K562 (cell line): ENCODE measurements around the gene PPP4C. TPM values are rescaled to one million over a fixed set of nuclear protein-coding genes. Genes with fewer than 3 reads are reported as not detected.

Experiments
- C11orf30 ChIP-seq: fragments of 450-650 bp; IDR thresholded peaks from 2 replicates; pipeline ENCODE4 v1.6.1; 2016; ENCODE audit warnings: low read depth, mild to moderate bottlenecking
- E2F6 ChIP-seq, 2 experiments: IDR thresholded peaks; 2 replicates each; pipeline ENCODE4 v1.6.1; 2011; ENCODE audit warnings: borderline replicate concordance in 1 of 2, control low read depth in 1 of 2, low read depth in 1 of 2, low read length in 1 of 2, mild to moderate bottlenecking in 1 of 2, mixed read lengths in 1 of 2, moderate library complexity in 1 of 2; ENCODE audit not compliant: insufficient read depth in 1 of 2, insufficient read length in 1 of 2, poor library complexity in 1 of 2, severe bottlenecking in 1 of 2; ENCODE audit errors: extremely low read depth in 1 of 2
- E2F8 ChIP-seq: fragments of 450-650 bp; IDR thresholded peaks from 2 replicates; pipeline ENCODE4 v1.7.1; 2018; ENCODE audit warnings: mild to moderate bottlenecking, low read depth; ENCODE audit not compliant: partially characterized antibody
- GABPA ChIP-seq: fragments of 200-800 bp; sonication (Bioruptor generic); conservative IDR thresholded peaks from 2 replicates; pipeline ENCODE4 v1.6.1; 2016; ENCODE audit warnings: low read depth, missing genetic modification characterization, missing compliant biosample characterization
- HMG20B ChIP-seq: fragments of 250-450 bp; sonication (Bioruptor Pico); IDR thresholded peaks from 2 replicates; pipeline ENCODE4 v1.5.0; 2021; ENCODE audit warnings: mild to moderate bottlenecking
- HNRNPK ChIP-seq: fragments of 200-400 bp; formaldehyde crosslinking; IDR thresholded peaks from one replicate; pipeline ENCODE4 v1.6.1; 2018; ENCODE audit warnings: mild to moderate bottlenecking, low read depth, low read length; ENCODE audit not compliant: poor library complexity, severe bottlenecking
- IFI16 ChIP-seq: fragments of 250-450 bp; sonication (Bioruptor Pico); IDR thresholded peaks from 2 replicates; pipeline ENCODE4 v2.1.2; 2022; ENCODE audit warnings: mild to moderate bottlenecking, inconsistent platforms
- KLF16 ChIP-seq: IDR thresholded peaks from 2 replicates; pipeline ENCODE4 v1.6.1; 2016; ENCODE audit warnings: antibody characterized with exemption
- MAX ChIP-seq: sonication (generic); formaldehyde crosslinking; IDR thresholded peaks from 2 replicates; pipeline ENCODE4 v1.9.0; 2022; ENCODE audit warnings: mild to moderate bottlenecking, missing genetic modification reagents
- MEF2A ChIP-seq: IDR thresholded peaks from 2 replicates; pipeline ENCODE4 v1.6.1; 2011; ENCODE audit warnings: low read depth, mild to moderate bottlenecking, low read length, moderate library complexity; ENCODE audit not compliant: control insufficient read depth
- MTA2 ChIP-seq: fragments of 450-650 bp; IDR thresholded peaks from 2 replicates; pipeline ENCODE4 v1.6.1; 2016; ENCODE audit warnings: low read depth
- NBN ChIP-seq: fragments of 450-650 bp; IDR thresholded peaks from 2 replicates; pipeline ENCODE4 v1.6.1; 2016; ENCODE audit warnings: low read depth, mild to moderate bottlenecking
- NR2C2 ChIP-seq, 2 experiments: fragments of 200-800 bp in 1 of 2; sonication (Bioruptor generic) in 1 of 2; sonication (generic) in 1 of 2; formaldehyde crosslinking in 1 of 2; IDR thresholded peaks; 2 replicates each; pipeline versions ENCODE4 v1.6.1 to v1.8.0; 2016 to 2022; ENCODE audit warnings: mild to moderate bottlenecking in 1 of 2, missing compliant biosample characterization in 1 of 2, missing genetic modification characterization in 1 of 2, missing genetic modification reagents in 1 of 2
- POU5F1 ChIP-seq: fragments of 150-350 bp; IDR thresholded peaks from 2 replicates; pipeline ENCODE4 v1.6.1; 2014; ENCODE audit warnings: borderline replicate concordance, low read length, low read depth, mild to moderate bottlenecking; ENCODE audit not compliant: partially characterized antibody
- TAF1 ChIP-seq: IDR thresholded peaks from 2 replicates; pipeline ENCODE4 v1.6.1; 2011; ENCODE audit warnings: mild to moderate bottlenecking, low read length, moderate library complexity; ENCODE audit not compliant: insufficient read depth, control insufficient read depth, severe bottlenecking; ENCODE audit errors: extremely low read depth
- TAF9B ChIP-seq: fragments of 450-650 bp; IDR thresholded peaks from 2 replicates; pipeline ENCODE4 v1.6.1; 2018; ENCODE audit warnings: mild to moderate bottlenecking; ENCODE audit not compliant: partially characterized antibody
- THRAP3 ChIP-seq: fragments of 450-650 bp; IDR thresholded peaks from 2 replicates; pipeline ENCODE4 v1.6.1; 2016; ENCODE audit warnings: mild to moderate bottlenecking, inconsistent platforms, borderline replicate concordance
- ZBTB7A ChIP-seq: IDR thresholded peaks from 2 replicates; pipeline ENCODE4 v1.6.1; 2011; ENCODE audit warnings: low read depth, mild to moderate bottlenecking, low read length, moderate library complexity, borderline replicate concordance; ENCODE audit not compliant: control insufficient read depth
- ZFP91 ChIP-seq: sonication (generic); formaldehyde crosslinking; IDR thresholded peaks from 2 replicates; pipeline ENCODE4 v1.8.0; 2022; ENCODE audit warnings: mild to moderate bottlenecking, missing genetic modification reagents
- ZNF589 ChIP-seq: fragments of 200-800 bp; sonication (Bioruptor generic); IDR thresholded peaks from 2 replicates; pipeline ENCODE4 v1.6.1; 2016; ENCODE audit warnings: low read depth, missing genetic modification characterization, missing compliant biosample characterization
- ZNF780A ChIP-seq: fragments of 250-450 bp; sonication (Bioruptor Pico); IDR thresholded peaks from 2 replicates; pipeline ENCODE4 v1.5.0; 2021; ENCODE audit warnings: mild to moderate bottlenecking
- polyA plus RNA-seq, 8 experiments: library from polyadenylated mRNA; depleted of rRNA in 4 of 8; stranded (reverse) in 5 of 8; unstranded in 3 of 8; fragments of >200 nt; fragmentation: Nextera tagmentation in 2 of 8; fragmentation: Illumina TruSeq in 1 of 8; extraction: Ambion mirVana in 2 of 8; extraction: Trizol in 1 of 8; gene quantifications; 2 replicates each; pipeline versions ENCODE4 v1.2.1 to v1.2.3, GENCODE V29; 2011 to 2014; ENCODE audit warnings: inconsistent platforms in 1 of 8, missing spikeins in 1 of 8
- total RNA-seq, 7 experiments: library from RNA; depleted of rRNA in 6 of 7; stranded (reverse); fragments of >200 nt in 6 of 7; fragmentation: Illumina TruSeq in 2 of 7; extraction: Trizol in 2 of 7; gene quantifications; 2 replicates each; pipeline versions ENCODE4 v1.2.1 to v1.2.3, GENCODE V29; 2011 to 2021; ENCODE audit warnings: low replicate concordance in 1 of 7

The PPP4C gene
- total and polyA plus RNA-seq, 9 of the 15 experiments (the other 6 are each of a cell fraction or from before 2014, with no cell fraction given), result 3.5 to 183 (median 131) TPM

- TF ChIP-seq NR2C2 (CRISPR knock-in tag; IDR thresholded peaks at IDR 0.05), result no peak
- peak; percentile 83; the same call in 1 of the 2 replicates for TF ChIP-seq NR2C2 (tag; IDR thresholded peaks at IDR 0.05)
- TF ChIP-seq POU5F1, result peak; percentile 16
- TF ChIP-seq HNRNPK, result no peak
- 0 out of 2 replicates have a peak, but pooled peaks have one; percentile 36 for TF ChIP-seq ZNF589 (CRISPR knock-in tag)
- peak; percentile 94 for TF ChIP-seq E2F8
- TF ChIP-seq NBN, result peak; percentile 37; the same call in 1 of the 2 replicates
- peak; percentile 96 for TF ChIP-seq TAF1
- no peak for TF ChIP-seq MEF2A
- TF ChIP-seq C11orf30, result peak; percentile 90
- no peak for TF ChIP-seq E2F6 (IDR thresholded peaks at IDR 0.05; ENCODE audit: borderline replicate concordance in 1 of 2, extremely low read depth in 1 of 2, insufficient read depth in 1 of 2, insufficient read length in 1 of 2, low read depth in 1 of 2, low read length in 1 of 2, poor library complexity in 1 of 2, severe bottlenecking in 1 of 2)
- TF ChIP-seq GABPA, result peak; percentile 97
- no peak for TF ChIP-seq MTA2
- no peak for TF ChIP-seq IFI16
- TF ChIP-seq THRAP3, result no peak
- 0 out of 2 replicates have a peak, but pooled peaks have one; percentile 36 for TF ChIP-seq MAX (CRISPR knock-in tag)
- no peak for TF ChIP-seq ZNF780A (CRISPR knock-in tag)
- TF ChIP-seq KLF16, result no peak
- TF ChIP-seq HMG20B (CRISPR knock-in tag), result no peak
- no peak for TF ChIP-seq ZFP91 (CRISPR knock-in tag)
- peak; percentile 42; the same call in 1 of the 2 replicates for TF ChIP-seq ZBTB7A
- TF ChIP-seq TAF9B, result peak; percentile 84
Measured at GRCh38 chr16:30075503-30076275, at the start of gene PPP4C (continued).
